Pancreas (tissue), 10 donors: ENCODE measurements around the gene RPTOR. TPM values are rescaled to one million over a fixed set of nuclear protein-coding genes. Genes with fewer than 3 reads are reported as not detected.

Experiments used
- ATAC-seq, 4 donors: fragments of 200-7000 bp; cut with Tn5 transposase; one replicate each; pipeline versions ENCODE4 v1.8.0 to v1.9.1; 2020; ENCODE audit warnings: mild to moderate bottlenecking in 4 of 4, moderate library complexity in 4 of 4
- DNase-seq, 6 donors: peaks; one replicate each; pipeline ENCODE4 v3.0.0-alpha.2; 2020
- FAIRE-seq: peaks from 2 replicates; lab custom pipeline; 2012; peaks lifted over from hg19 to GRCh38; lab: Jason Lieb, UNC
- H3K27ac ChIP-seq, 4 donors: fragments of 200-600 bp; sonication (generic); 1 replicate in 3 of 4; 2 replicates in 1 of 4; pipeline versions ENCODE4 v1.5.0 to v1.8.0; 2020
- H3K27me3 ChIP-seq, 4 donors: fragments of 200-600 bp; one replicate each; pipeline ENCODE4 v1.8.0; 2021
- H3K36me3 ChIP-seq, 3 donors: fragments of 200-600 bp; sonication (generic) in 1 of 3; one replicate each; pipeline versions ENCODE4 v1.5.0 to v1.8.0; 2020 to 2021
- H3K4me1 ChIP-seq, 3 donors: fragments of 200-600 bp; one replicate each; pipeline ENCODE4 v1.8.0; 2021
- H3K4me3 ChIP-seq, 4 donors: fragments of 200-600 bp; sonication (generic) in 2 of 4; one replicate each; pipeline versions ENCODE4 v1.5.0 to v1.8.0; 2020 to 2021
- H3K9me3 ChIP-seq, 4 donors: fragments of 200-600 bp; one replicate each; pipeline ENCODE4 v1.8.0; 2021
- WGBS, 2 donors: extraction: QIAGEN DNeasy Blood & Tissue Kit; methylation state at CpG; one replicate each; pipeline ENCODE4 v1.1.7; 2013; 5-methylcytosine and 5-hydroxymethylcytosine counted together
- intact Hi-C, 3 donors: fragments of 100-400 bp; cut with DNase I; formaldehyde crosslinking; loops; one replicate each; pipeline versions ENCODE4 v1.11.1 to v1.14.2; 2022
- polyA plus RNA-seq, 2 donors: library from polyadenylated mRNA; stranded (reverse); fragments of 200-250 nt; gene quantifications; one replicate each; pipeline ENCODE4 v1.2.3, GENCODE V29; 2013
- total RNA-seq, 6 donors: library from RNA; stranded (reverse); fragmentation: NEBNext Ultra II Directional in 4 of 6; extraction: Animal tissue kit (Norgen Biotek cat#: 25700) in 4 of 6; gene quantifications; one replicate each; pipeline versions ENCODE4 v1.2.1 to v1.2.4, GENCODE V29; 2021 to 2023
- TF ChIP-seq, protein P1 (sequence below), 4 donors: fragments of 200-600 bp; sonication (generic) in 3 of 4; IDR thresholded peaks; one replicate each; pipeline versions ENCODE4 v1.5.0 to v1.8.0; 2021; ENCODE audit warnings: antibody characterized with exemption in 4 of 4
- donor health status: healthy with polysubstance abuse.
- donor health status: DM: no; HTN: no; CAD: no; lungs with moderate emphysema.
- donor health status: DM: no; HTN: no; CAD: no.
- donor health status: control.
- donor health status: control.
- donor health status: Bipolar disorder and iron deficiency.
- donor health status: DM: yes; HTN: yes; CAD: no.
- donor health status: DM: no; HTN: no; CAD: no.
- donor health status: DM: no; HTN: no; CAD: no.
- donor health status: DM: yes; HTN: yes; CAD: no.

Gene RPTOR
- total and polyA plus RNA-seq, 8 donors: 5.0 to 18.9 (median 13.2) TPM

DNA sequence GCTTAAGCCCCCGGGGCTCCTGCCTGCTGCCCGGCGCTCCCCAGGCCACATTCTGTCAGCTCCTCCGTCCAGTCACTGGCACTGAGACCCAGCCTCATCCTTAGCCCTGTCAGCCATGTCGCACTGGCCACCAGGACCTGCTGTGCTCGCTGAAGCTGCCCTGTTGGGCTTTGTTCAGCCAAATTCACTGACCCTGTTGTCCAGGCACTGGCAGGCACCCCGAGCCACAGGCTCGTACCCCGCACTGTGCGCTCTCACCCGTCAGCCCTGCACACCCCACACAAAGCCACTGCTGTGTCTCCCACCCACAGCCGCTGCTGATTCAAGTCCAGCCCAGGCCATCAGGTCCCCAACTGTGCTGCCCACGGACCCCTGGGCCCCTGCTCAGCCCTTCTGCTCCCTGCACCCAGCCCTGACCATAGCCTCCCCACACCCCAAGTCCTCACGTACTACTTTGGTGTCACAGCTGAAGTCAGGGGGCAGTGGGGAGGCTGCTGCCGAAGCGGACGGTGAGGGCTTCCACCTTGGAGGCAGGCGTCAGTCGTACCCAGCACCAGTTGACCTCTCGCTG lies 315.5 kb downstream of the RPTOR start:
- 95 to 97% methylated on average over 20 of the region's 20 CpGs for WGBS, 2 donors
- DNase-seq (peak in 2 of 6 donors; percentile 39 to 42), FAIRE-seq (no peak), ATAC-seq (no peak)
- Histone ChIP-seq H3K27ac (no peak overlapping the region), H3K4me3 (no peak overlapping the region), H3K36me3 (peaks cover 0 to 7% (median 0%) of the 10 kb centered on the region in 3 donors), H3K9me3 (no peaks in the 10 kb centered on the region), H3K4me1 (no peaks in the 10 kb centered on the region), H3K27me3 (no peaks in the 10 kb centered on the region)
- TF ChIP-seq, protein P1, sequence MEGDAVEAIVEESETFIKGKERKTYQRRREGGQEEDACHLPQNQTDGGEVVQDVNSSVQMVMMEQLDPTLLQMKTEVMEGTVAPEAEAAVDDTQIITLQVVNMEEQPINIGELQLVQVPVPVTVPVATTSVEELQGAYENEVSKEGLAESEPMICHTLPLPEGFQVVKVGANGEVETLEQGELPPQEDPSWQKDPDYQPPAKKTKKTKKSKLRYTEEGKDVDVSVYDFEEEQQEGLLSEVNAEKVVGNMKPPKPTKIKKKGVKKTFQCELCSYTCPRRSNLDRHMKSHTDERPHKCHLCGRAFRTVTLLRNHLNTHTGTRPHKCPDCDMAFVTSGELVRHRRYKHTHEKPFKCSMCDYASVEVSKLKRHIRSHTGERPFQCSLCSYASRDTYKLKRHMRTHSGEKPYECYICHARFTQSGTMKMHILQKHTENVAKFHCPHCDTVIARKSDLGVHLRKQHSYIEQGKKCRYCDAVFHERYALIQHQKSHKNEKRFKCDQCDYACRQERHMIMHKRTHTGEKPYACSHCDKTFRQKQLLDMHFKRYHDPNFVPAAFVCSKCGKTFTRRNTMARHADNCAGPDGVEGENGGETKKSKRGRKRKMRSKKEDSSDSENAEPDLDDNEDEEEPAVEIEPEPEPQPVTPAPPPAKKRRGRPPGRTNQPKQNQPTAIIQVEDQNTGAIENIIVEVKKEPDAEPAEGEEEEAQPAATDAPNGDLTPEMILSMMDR (IDR thresholded peaks at IDR 0.05): no peak
- intact Hi-C loops: loop anchor here in 1 of 3 donors (10.0 kb wide), 1 partner anchor 115 kb away; no protein-coding TSS in a partner anchor

GRCh38 chr17:80860703-80861417 lies 316.2 kb downstream of the RPTOR start:
- DNase-seq: peak in 2 of 6 donors; percentile 8 to 14
- H3K27me3 ChIP-seq: no peaks in the 10 kb centered on the region
- no peak for ATAC-seq
- no peaks in the 10 kb centered on the region for H3K9me3 ChIP-seq
- TF ChIP-seq, protein P1 (IDR thresholded peaks at IDR 0.05): no peak
- H3K4me1 ChIP-seq: no peaks in the 10 kb centered on the region
- H3K36me3 ChIP-seq: peaks cover 0 to 4% (median 0%) of the 10 kb centered on the region in 3 donors
- intact Hi-C loops: loop anchor here in 1 of 3 donors (10.0 kb wide), 1 partner anchor 114 kb away; no protein-coding TSS in a partner anchor
- no peak for FAIRE-seq
- 89 to 90% methylated on average over 11 of the region's 11 CpGs for WGBS, 2 donors
- no peak overlapping the region for H3K4me3 ChIP-seq
- H3K27ac ChIP-seq: no peak overlapping the region

DNA sequence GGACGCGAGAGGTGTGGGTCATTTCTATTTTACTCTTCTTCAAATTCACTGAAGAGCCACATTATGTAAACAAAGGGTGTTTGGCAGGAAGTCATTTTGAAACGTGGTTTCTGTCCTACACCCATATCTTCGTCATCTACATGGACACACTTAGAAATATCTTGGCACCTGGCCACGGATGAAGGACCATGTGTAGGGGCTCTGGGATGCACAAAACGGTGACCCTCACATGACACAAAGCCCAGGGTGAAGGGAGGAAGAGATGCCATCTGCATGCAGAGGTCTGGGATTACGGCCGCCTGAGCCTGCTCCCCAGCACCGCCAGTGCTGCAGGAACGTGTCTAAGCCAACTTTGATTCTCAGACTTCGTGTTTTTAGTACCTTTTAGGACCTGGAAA lies 316.8 kb downstream of the RPTOR start:
- ATAC-seq: no peak
- TF ChIP-seq, protein P1 (IDR thresholded peaks at IDR 0.05): no peak
- intact Hi-C loops: loop anchor here in 1 of 3 donors (10.0 kb wide), 1 partner anchor 113 kb away; no protein-coding TSS in a partner anchor
- Histone ChIP-seq H3K36me3 (no peaks in the 10 kb centered on the region), H3K27me3 (no peaks in the 10 kb centered on the region), H3K27ac (no peak overlapping the region), H3K4me1 (no peaks in the 10 kb centered on the region), H3K9me3 (no peaks in the 10 kb centered on the region), H3K4me3 (no peak overlapping the region)
- WGBS, 2 donors: 81 to 84% methylated on average over 11 of the region's 11 CpGs
- FAIRE-seq: no peak
- peak in 2 of 6 donors; percentile 31 to 35 for DNase-seq

DNA sequence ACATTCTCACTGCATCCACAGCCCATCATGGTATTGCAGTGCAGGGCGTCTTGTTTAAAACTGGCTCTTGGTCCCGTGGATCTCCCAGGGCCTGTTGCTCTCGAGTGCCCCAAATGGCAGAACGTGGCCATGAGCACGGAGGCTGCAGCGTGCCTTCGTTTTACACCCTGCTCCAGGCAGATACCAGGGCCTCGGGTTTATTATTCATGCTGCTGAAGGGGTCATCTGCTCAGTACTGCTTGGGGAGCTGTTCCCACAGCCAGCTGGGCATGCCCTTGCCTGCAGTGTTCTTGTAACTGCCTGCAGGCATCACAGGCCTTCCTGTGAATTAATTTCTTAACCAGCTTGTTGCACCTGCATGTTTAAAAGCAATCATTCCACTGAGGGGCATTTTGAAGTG lies 317.3 kb downstream of the RPTOR start:
- no peak overlapping the region for H3K27ac ChIP-seq
- no peaks in the 10 kb centered on the region for H3K9me3 ChIP-seq
- DNase-seq (peak in 2 of 6 donors; percentile 22 to 41), ATAC-seq (no peak), FAIRE-seq (no peak)
- intact Hi-C loops: loop anchor here in 1 of 3 donors (10.0 kb wide), 1 partner anchor 113 kb away; no protein-coding TSS in a partner anchor
- 80 to 88% methylated on average over 8 of the region's 8 CpGs for WGBS, 2 donors
- no peaks in the 10 kb centered on the region for H3K27me3 ChIP-seq
- TF ChIP-seq, protein P1 (IDR thresholded peaks at IDR 0.05): no peak
- H3K4me3 ChIP-seq: no peak overlapping the region
- H3K36me3 ChIP-seq: no peaks in the 10 kb centered on the region
- H3K4me1 ChIP-seq: no peaks in the 10 kb centered on the region
